Parathyroid adenoma (tissue), 2 donors: Measurements from ENCODE around the gene CEP152.
A peak's percentile ranks its signal among the peaks of the same experiment; 100 is the strongest.

Source experiments
- H2AFZ ChIP-seq: fragments of 300-600 bp; sonication (generic); one replicate; pipeline ENCODE4 v1.7.0; 2017; ENCODE audit warnings: antibody characterized with exemption, mild to moderate bottlenecking
- H3K27ac ChIP-seq: fragments of 300-600 bp; sonication (generic); one replicate; pipeline ENCODE4 v1.7.0; 2017
- H3K27me3 ChIP-seq: fragments of 300-600 bp; sonication (generic); one replicate; pipeline ENCODE4 v1.7.0; 2017; ENCODE audit warnings: low read length; ENCODE audit not compliant: control insufficient read depth, insufficient read depth
- H3K36me3 ChIP-seq: fragments of 300-600 bp; sonication (generic); one replicate; pipeline ENCODE4 v1.7.0; 2017; ENCODE audit warnings: low read length; ENCODE audit not compliant: control insufficient read depth, insufficient read depth
- H3K4me1 ChIP-seq: fragments of 300-600 bp; sonication (generic); one replicate; pipeline ENCODE4 v1.7.0; 2017; ENCODE audit warnings: control low read depth
- H3K4me2 ChIP-seq: fragments of 300-600 bp; sonication (generic); one replicate; pipeline ENCODE4 v1.7.0; 2017; ENCODE audit warnings: low read length
- H3K4me3 ChIP-seq: fragments of 300-600 bp; sonication (generic); one replicate; pipeline ENCODE4 v1.7.0; 2017; ENCODE audit warnings: low read depth, low read length
- H3K79me2 ChIP-seq: fragments of 300-600 bp; sonication (generic); one replicate; pipeline ENCODE4 v1.7.0; 2017; ENCODE audit warnings: control low read depth
- H3K9ac ChIP-seq: fragments of 300-600 bp; sonication (generic); one replicate; pipeline ENCODE4 v1.7.0; 2017; ENCODE audit warnings: mild to moderate bottlenecking
- H3K9me3 ChIP-seq: fragments of 300-600 bp; sonication (generic); one replicate; pipeline ENCODE4 v1.7.0; 2017; ENCODE audit warnings: low read length; ENCODE audit not compliant: control insufficient read depth
- TF ChIP-seq, protein P1 (sequence below): fragments of 300-600 bp; sonication (generic); IDR thresholded peaks from one replicate; pipeline ENCODE4 v1.7.0; 2017; ENCODE audit warnings: antibody characterized with exemption, mild to moderate bottlenecking
- donor health status: primary hyperparathyroidism.

Gene CEP152, protein sequence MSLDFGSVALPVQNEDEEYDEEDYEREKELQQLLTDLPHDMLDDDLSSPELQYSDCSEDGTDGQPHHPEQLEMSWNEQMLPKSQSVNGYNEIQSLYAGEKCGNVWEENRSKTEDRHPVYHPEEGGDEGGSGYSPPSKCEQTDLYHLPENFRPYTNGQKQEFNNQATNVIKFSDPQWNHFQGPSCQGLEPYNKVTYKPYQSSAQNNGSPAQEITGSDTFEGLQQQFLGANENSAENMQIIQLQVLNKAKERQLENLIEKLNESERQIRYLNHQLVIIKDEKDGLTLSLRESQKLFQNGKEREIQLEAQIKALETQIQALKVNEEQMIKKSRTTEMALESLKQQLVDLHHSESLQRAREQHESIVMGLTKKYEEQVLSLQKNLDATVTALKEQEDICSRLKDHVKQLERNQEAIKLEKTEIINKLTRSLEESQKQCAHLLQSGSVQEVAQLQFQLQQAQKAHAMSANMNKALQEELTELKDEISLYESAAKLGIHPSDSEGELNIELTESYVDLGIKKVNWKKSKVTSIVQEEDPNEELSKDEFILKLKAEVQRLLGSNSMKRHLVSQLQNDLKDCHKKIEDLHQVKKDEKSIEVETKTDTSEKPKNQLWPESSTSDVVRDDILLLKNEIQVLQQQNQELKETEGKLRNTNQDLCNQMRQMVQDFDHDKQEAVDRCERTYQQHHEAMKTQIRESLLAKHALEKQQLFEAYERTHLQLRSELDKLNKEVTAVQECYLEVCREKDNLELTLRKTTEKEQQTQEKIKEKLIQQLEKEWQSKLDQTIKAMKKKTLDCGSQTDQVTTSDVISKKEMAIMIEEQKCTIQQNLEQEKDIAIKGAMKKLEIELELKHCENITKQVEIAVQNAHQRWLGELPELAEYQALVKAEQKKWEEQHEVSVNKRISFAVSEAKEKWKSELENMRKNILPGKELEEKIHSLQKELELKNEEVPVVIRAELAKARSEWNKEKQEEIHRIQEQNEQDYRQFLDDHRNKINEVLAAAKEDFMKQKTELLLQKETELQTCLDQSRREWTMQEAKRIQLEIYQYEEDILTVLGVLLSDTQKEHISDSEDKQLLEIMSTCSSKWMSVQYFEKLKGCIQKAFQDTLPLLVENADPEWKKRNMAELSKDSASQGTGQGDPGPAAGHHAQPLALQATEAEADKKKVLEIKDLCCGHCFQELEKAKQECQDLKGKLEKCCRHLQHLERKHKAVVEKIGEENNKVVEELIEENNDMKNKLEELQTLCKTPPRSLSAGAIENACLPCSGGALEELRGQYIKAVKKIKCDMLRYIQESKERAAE (N-terminal part only)

DNA sequence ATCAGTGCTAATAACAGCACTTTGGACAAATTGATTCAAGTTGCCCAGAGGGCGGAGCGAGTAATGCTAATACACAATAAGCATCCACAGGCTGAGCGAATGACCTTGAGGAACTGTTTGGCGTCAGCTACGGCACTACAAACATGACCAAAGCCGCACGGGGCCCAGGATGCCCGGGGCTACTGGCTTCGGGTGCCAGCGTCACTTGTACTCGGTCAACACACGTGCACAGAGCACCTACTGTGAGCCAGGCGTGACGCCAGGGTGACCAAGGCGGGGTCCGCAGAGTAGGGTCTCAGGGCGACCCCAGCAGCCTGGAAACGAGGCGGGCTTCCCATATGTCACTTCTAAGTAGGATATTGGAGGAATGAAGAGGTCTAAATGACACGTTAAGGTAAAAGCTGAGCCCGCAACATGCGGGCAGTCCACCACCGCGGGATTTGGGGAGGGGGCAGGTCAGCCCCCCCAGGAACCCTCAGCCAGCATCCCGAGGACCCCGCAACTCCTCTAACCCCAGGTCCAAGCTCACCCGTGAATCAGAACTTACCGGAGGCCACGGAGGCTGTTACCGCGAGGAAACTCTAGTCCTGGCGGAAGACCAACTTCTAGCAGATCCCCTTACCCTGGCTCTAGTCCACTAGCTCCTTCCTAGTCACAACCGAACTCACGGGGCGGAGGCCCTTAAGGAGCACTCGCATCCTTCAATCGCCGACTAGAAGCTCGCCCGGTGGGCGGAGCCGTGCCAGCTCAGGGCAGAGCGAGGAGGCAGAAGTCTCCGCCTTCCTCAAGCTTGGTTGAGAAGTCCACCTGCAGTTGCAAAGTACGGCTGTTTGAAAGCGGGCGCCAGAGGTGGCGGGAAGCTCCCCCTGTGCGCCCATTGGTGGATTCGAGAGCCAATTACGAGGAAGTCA lies at the start of gene CEP152:
TSS of gene CEP152 (minus strand) at position 656 of the 911 bp plus-strand sequence. CDS start 5,420 bp downstream, outside the sequence.
- no peak within 1 kb of the TSS for H3K9ac ChIP-seq
- no peak within 1 kb of the TSS for H3K27ac ChIP-seq
- peak within 1 kb of the TSS; percentile 86 for H3K4me2 ChIP-seq
- H2AFZ ChIP-seq: peak within 1 kb of the TSS; percentile 89
- no peaks in the 10 kb centered on the region for H3K27me3 ChIP-seq
- H3K4me3 ChIP-seq: peak within 1 kb of the TSS; percentile 76
- no peaks in the 10 kb centered on the region for H3K79me2 ChIP-seq
- no peaks in the 10 kb centered on the region for H3K36me3 ChIP-seq
- no peaks in the 10 kb centered on the region for H3K4me1 ChIP-seq
- H3K9me3 ChIP-seq: no peaks in the 10 kb centered on the region
- TF ChIP-seq, protein P1, sequence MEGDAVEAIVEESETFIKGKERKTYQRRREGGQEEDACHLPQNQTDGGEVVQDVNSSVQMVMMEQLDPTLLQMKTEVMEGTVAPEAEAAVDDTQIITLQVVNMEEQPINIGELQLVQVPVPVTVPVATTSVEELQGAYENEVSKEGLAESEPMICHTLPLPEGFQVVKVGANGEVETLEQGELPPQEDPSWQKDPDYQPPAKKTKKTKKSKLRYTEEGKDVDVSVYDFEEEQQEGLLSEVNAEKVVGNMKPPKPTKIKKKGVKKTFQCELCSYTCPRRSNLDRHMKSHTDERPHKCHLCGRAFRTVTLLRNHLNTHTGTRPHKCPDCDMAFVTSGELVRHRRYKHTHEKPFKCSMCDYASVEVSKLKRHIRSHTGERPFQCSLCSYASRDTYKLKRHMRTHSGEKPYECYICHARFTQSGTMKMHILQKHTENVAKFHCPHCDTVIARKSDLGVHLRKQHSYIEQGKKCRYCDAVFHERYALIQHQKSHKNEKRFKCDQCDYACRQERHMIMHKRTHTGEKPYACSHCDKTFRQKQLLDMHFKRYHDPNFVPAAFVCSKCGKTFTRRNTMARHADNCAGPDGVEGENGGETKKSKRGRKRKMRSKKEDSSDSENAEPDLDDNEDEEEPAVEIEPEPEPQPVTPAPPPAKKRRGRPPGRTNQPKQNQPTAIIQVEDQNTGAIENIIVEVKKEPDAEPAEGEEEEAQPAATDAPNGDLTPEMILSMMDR: no peak

DNA sequence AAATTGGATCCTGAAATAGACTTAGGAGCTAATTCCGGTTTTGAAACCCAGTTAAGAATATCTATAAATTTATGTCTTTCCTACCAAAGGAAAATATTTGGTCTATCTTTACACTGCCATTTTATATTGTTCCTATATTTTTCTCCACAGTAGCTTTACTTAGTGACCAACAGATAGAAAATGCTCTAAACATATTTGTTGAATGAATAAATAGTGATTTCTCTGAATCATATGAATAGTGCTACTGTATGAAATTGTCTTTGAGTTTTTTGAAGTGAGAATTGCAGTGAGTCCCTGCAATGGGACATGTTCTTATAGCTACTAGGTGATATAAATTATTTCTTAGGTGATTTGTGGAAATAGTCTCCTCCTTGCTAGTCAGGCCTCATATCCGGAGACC lies 48.6 kb upstream of the CEP152 start:
- Histone ChIP-seq H3K9me3 (no peaks in the 10 kb centered on the region), H3K9ac (no peak overlapping the region), H3K79me2 (no peaks in the 10 kb centered on the region), H3K36me3 (no peaks in the 10 kb centered on the region), H3K27me3 (no peaks in the 10 kb centered on the region), H2AFZ (no peak overlapping the region), H3K4me3 (no peak overlapping the region), H3K27ac (no peak overlapping the region), H3K4me1 (no peaks in the 10 kb centered on the region), H3K4me2 (no peak overlapping the region)
- TF ChIP-seq, protein P1: no peak

DNA sequence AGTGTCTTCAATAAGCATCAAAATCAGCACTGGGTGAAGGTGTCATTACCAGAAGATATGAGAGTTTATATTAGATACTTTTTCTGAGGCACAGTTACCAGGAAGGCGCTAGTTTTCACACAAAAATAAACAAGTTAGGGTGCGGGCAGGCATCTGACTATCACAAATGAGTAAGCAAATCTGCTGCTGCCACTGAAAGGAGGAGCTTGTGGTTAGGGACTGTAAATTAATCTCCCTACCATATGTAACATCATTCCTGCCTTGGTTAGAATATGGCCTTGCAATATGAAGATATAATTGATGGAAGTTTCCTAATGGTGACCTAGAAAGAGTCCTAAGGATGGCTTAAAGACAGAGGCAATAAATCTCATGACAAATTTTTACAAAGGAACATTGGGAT lies 47.5 kb upstream of the CEP152 start:
- H3K27ac ChIP-seq: no peak overlapping the region
- H3K4me1 ChIP-seq: no peaks in the 10 kb centered on the region
- H3K4me3 ChIP-seq: no peak overlapping the region
- no peak overlapping the region for H2AFZ ChIP-seq
- no peaks in the 10 kb centered on the region for H3K27me3 ChIP-seq
- TF ChIP-seq, protein P1: no peak
- H3K79me2 ChIP-seq: no peaks in the 10 kb centered on the region
- H3K9ac ChIP-seq: no peak overlapping the region
- no peak overlapping the region for H3K4me2 ChIP-seq
- H3K36me3 ChIP-seq: no peaks in the 10 kb centered on the region
- no peaks in the 10 kb centered on the region for H3K9me3 ChIP-seq

DNA sequence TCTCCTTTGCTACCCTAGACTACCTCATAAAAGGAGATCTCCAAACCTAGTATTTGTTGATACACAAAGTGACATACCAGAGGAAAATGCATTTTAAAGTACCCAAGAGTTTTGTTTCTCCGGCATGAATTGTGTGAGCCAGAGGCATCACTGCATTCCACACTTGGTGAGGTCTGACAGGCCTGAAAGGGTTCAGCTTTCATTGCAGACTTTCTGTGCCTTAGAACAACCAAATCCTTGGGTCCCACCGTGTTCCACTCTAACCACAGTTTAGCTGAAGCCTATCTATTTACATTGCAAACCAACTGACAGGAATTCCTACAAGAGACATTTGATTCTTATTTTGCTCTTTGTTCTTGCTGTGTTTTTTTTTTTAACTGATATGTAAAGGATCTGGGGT lies 46.1 kb upstream of the CEP152 start:
- no peaks in the 10 kb centered on the region for H3K9me3 ChIP-seq
- TF ChIP-seq, protein P1: no peak
- H3K9ac ChIP-seq: no peak overlapping the region
- no peak overlapping the region for H3K27ac ChIP-seq
- no peaks in the 10 kb centered on the region for H3K36me3 ChIP-seq
- no peaks in the 10 kb centered on the region for H3K27me3 ChIP-seq
- H3K4me2 ChIP-seq: no peak overlapping the region
- H2AFZ ChIP-seq: no peak overlapping the region
- no peaks in the 10 kb centered on the region for H3K4me1 ChIP-seq
- no peaks in the 10 kb centered on the region for H3K79me2 ChIP-seq
- no peak overlapping the region for H3K4me3 ChIP-seq
